Omental fat pad (tissue), 4 donors: Measurements from ENCODE around the gene CFLAR. TPM values are rescaled to one million over a fixed set of nuclear protein-coding genes. Genes with fewer than 3 reads are reported as not detected.
"Not testable (repeated sequence)": the region's sequence is repeated elsewhere in the genome, so short reads cannot be mapped to it uniquely, and the experiment has no call there.

Source experiments
- ATAC-seq: fragments of 150-250 bp; one replicate; pipeline ENCODE4 v1.9.1; 2016; ENCODE audit warnings: mild to moderate bottlenecking, moderate library complexity; ENCODE audit not compliant: low FRiP score
- DNase-seq: peaks from one replicate; pipeline ENCODE4 v3.0.0-alpha.2; 2019; ENCODE audit warnings: low spot score
- CTCF ChIP-seq, 3 donors: fragments of 450-650 bp; IDR thresholded peaks; one replicate each; pipeline ENCODE4 v1.5.1; 2016 to 2017; ENCODE audit warnings: antibody characterized with exemption in 3 of 3, mild to moderate bottlenecking in 3 of 3, moderate library complexity in 2 of 3
- total RNA-seq, 4 donors: library from RNA; depleted of rRNA; stranded (reverse); fragments of >200 nt; gene quantifications; one replicate each; pipeline ENCODE4 v1.1.0, GENCODE V29; 2016

The CFLAR gene
- total RNA-seq, 4 donors from 2014 or later = 204 to 455 (median 293) TPM

DNA sequence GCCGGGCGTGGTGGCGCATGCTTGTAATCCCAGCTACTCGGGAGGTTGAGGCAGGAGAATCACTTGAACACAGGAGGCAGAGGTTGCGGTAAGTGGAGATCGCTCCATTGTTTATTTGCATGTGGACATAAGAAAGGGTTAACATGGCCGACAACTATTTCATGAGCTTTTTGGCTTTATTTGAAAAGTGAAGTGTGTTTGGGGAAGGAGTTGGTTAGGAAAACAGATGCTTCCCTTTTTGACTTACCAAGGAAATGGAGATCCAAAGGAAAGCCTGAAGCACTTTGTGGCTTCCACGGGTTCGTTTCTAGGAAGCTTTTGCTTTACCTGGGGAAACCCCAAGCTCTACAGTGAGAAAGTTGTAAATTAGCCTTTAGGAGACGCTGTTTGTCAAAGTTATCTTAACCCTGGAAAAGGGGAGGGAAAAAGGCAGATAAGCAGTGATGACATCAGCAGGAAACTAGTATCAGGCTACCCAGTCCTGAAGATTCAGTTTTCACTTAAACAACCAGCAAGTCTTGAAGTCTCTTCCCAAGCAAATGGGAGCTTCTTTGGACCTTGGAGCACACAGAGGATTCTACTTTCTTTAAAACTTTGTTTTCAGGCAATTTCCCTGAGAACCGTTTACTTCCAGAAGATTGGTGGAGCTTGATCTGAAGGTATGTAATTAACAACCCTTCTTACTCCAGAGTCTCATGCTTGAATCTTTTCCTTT is 66.8 kb downstream of the CFLAR start, which contains the start of gene CASP10:
Gene CASP10, plus strand, starts transcription at position 492 of the 715 bp plus-strand sequence. CDS start 2,637 bp downstream, outside the sequence.
- TF ChIP-seq CTCF (IDR thresholded peaks at IDR 0.05) = no peak
- DNase-seq (no peak), ATAC-seq (peak; percentile 79)

DNA sequence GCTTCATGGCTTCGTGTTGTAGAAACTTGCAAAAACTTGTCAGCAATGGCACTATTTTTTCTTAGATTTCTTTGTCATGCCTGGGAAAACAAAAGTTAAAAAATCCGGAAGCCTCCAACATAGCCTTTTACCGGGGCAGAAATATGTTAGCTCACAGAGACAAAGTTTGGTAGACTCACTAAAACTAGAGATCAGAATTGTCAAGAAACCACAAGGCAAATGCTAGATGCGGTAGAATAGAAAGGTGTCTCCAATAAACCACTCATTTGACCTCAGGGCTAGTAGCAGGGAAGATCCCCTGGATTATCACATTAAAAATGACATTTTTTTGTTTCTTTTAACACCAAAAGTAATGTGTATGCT is 67.4 kb downstream of the CFLAR start:
- no peak for TF ChIP-seq CTCF (IDR thresholded peaks at IDR 0.05)
- DNase-seq (no peak), ATAC-seq (no peak)

DNA sequence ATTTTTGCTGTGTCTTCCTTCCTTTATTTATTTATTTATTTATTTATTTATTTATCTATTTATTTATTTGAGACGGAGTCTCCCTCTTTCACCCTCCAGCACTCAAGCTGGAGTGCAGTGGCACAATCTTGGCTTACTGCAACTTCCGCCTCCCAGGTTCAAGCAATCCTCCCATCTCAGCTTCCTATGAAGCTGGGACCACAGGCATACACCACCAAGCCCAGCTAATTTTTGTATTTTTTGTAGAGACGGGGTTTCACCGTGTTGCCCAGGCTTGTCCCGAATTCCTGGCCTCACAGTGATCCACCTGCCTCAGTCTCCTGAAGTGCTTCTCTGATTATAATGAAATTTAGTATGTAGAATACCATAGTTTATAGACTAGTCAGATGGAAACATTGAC is 67.9 kb downstream of the CFLAR start:
- not testable (repeated sequence) for DNase-seq, ATAC-seq

DNA sequence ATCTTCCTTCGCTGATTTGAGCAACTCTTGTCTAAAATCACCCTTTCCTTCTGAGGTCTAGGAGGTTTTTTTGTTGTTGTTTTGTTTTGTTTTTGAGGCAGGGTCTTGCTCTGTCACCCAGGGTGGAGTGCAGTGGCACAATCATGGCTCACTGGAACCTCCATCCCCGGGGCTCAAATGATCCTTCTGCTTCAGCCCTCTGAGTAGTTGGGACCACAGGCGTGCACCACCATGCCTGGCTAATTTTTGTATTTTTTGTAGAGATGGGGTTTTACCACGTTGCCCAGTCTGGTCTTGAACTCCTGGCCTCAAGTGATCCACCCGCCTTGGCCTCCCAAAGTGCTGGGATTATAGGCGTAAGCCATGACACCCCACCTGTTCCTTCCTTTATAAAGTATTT is 68.3 kb downstream of the CFLAR start:
- ATAC-seq, DNase-seq: not testable (repeated sequence)

DNA sequence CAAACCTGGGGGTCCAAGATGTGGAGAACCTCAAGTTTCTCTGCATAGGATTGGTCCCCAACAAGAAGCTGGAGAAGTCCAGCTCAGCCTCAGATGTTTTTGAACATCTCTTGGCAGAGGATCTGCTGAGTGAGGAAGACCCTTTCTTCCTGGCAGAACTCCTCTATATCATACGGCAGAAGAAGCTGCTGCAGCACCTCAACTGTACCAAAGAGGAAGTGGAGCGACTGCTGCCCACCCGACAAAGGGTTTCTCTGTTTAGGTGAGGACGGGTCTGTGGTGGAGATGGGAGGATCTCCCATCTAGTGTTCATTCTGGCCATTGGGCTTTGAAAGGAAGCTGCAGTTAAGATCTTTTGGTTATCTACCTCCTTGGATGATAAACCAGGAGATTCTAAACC is 69.9 kb downstream of the CFLAR start:
- ATAC-seq (no peak), DNase-seq (no peak)
- TF ChIP-seq CTCF (IDR thresholded peaks at IDR 0.05) = no peak

- TF ChIP-seq CTCF (IDR thresholded peaks at IDR 0.05) = no peak
- ATAC-seq (no peak), DNase-seq (no peak)
Measured at GRCh38 chr2:201186982-201187381, 71.0 kb downstream of the CFLAR start.

DNA sequence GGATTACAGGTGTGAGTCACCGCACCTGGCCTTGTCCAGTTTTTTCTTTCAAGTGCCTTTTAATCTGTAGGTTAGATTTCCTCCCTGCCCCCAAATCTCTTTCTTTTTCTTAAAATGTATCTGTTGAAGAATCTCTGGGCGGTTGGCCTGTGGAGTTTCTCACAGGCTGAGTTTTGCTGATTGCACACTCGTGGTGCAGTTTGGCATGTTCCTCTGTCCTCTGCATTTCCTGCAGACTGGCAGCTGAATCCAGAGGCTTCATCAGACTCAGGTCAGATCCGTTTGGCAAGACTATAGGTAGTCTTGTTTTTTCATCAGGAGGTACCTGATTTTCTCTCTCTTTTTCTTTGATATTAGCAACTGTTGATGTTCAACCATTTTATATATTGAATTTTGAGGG is 72.5 kb downstream of the CFLAR start:
- DNase-seq (no peak), ATAC-seq (no peak)
- TF ChIP-seq CTCF (IDR thresholded peaks at IDR 0.05) = no peak

GRCh38 chr2:201191132-201191875 is 75.3 kb downstream of the CFLAR start:
- no peak for DNase-seq
- peak; percentile 90 for ATAC-seq
- TF ChIP-seq CTCF (IDR thresholded peaks at IDR 0.05) = no peak
